ENCODE measurements around the gene PRDM2. TPM values are rescaled to one million over a fixed set of nuclear protein-coding genes. Genes with fewer than 3 reads are reported as not detected.

Gene PRDM2
- total and polyA plus RNA-seq, 8 donors = 9.3 to 26.4 (median 15.1) TPM

DNA sequence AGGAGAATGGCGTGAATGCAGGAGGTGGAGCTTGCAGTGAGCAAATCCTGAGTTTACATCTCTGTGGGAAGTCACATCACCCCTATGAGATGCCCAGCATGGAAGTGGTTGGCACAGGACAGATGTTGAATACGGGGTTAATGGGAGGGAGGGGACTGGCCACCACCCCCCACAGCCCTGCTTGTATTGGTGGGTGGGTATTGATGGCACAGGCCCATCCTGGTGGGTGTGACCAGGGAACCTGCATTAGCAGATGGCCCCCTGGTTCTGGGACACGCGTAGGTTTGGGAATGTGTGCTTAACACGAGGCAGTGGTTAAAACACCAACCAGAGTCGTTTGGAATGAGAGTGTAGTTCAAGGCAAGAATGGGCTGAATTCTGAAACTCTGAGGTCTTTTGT, 117.9 kb downstream of the PRDM2 start:
- Histone ChIP-seq H3K36me3 (no peaks in the 10 kb centered on the region), H3K4me1 (peaks cover 0 to 3% (median 0%) of the 10 kb centered on the region in 3 donors), H3K4me3 (no peak overlapping the region), H3K27me3 (no peaks in the 10 kb centered on the region), H3K27ac (no peak overlapping the region), H3K9me3 (no peaks in the 10 kb centered on the region)
- intact Hi-C loops (cut with DNase I) = no loop called here
- WGBS, 2 donors = 86 to 91% methylated on average over 6 of the region's 6 CpGs
- no peak for FAIRE-seq
- TF ChIP-seq, protein P1, sequence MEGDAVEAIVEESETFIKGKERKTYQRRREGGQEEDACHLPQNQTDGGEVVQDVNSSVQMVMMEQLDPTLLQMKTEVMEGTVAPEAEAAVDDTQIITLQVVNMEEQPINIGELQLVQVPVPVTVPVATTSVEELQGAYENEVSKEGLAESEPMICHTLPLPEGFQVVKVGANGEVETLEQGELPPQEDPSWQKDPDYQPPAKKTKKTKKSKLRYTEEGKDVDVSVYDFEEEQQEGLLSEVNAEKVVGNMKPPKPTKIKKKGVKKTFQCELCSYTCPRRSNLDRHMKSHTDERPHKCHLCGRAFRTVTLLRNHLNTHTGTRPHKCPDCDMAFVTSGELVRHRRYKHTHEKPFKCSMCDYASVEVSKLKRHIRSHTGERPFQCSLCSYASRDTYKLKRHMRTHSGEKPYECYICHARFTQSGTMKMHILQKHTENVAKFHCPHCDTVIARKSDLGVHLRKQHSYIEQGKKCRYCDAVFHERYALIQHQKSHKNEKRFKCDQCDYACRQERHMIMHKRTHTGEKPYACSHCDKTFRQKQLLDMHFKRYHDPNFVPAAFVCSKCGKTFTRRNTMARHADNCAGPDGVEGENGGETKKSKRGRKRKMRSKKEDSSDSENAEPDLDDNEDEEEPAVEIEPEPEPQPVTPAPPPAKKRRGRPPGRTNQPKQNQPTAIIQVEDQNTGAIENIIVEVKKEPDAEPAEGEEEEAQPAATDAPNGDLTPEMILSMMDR (IDR thresholded peaks at IDR 0.05) = no peak
- no peak for ATAC-seq
- DNase-seq = no peak

DNA sequence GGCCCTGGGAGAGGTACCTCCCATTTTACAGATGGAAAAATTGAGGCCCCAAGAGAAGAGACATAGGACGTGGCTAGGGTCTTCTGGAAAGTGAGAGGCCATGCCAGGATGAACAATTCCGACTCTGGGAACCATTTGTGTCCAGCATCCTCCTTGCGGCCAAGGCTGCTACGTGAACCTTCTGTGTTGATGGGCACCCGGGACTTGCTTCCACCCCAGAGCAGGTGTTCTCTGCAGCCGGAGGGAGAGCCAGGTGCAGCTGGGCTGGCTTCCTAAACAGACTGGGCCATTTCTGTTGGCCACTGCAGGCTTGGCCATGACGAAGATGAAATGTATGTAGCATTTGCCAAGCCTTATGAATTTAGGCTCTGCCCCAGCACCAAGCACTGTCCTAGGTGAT, 118.9 kb downstream of the PRDM2 start:
- TF ChIP-seq, protein P1 (IDR thresholded peaks at IDR 0.05) = no peak
- no peak overlapping the region for H3K4me3 ChIP-seq
- ATAC-seq (no peak), FAIRE-seq (no peak), DNase-seq (no peak)
- intact Hi-C loops (cut with DNase I) = no loop called here
- 93 to 95% methylated on average over 7 of the region's 7 CpGs for WGBS, 2 donors
- H3K9me3 ChIP-seq = no peaks in the 10 kb centered on the region
- no peaks in the 10 kb centered on the region for H3K4me1 ChIP-seq
- H3K36me3 ChIP-seq = no peaks in the 10 kb centered on the region
- H3K27me3 ChIP-seq = no peaks in the 10 kb centered on the region
- H3K27ac ChIP-seq = no peak overlapping the region

DNA sequence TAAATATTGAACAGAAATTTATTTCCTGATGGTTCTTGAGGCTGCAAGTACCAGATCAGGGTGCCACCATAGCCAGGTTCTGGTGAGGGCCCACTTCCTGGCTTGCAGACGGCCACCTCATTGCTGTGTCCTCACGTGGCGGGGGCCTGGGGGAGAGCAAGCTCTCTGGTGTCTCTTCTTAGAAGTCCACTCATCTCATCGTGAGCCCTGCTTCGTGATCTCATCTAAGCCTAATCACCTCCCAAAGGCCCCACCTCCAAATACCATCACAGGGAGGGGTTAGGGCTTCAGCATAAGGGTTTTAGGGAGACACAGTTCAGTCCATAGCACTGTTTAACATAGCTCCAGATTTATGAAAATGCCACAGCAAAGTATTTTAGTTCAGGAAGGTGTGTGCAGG, 119.7 kb downstream of the PRDM2 start:
- FAIRE-seq (no peak), ATAC-seq (no peak), DNase-seq (no peak)
- 75 to 85% methylated on average over 5 of the region's 5 CpGs for WGBS, 2 donors
- H3K4me3 ChIP-seq = no peak overlapping the region
- H3K4me1 ChIP-seq = no peaks in the 10 kb centered on the region
- H3K27me3 ChIP-seq = no peaks in the 10 kb centered on the region
- no peaks in the 10 kb centered on the region for H3K36me3 ChIP-seq
- TF ChIP-seq, protein P1 (IDR thresholded peaks at IDR 0.05) = no peak
- no peak overlapping the region for H3K27ac ChIP-seq
- intact Hi-C loops (cut with DNase I) = no loop called here
- no peaks in the 10 kb centered on the region for H3K9me3 ChIP-seq

DNA sequence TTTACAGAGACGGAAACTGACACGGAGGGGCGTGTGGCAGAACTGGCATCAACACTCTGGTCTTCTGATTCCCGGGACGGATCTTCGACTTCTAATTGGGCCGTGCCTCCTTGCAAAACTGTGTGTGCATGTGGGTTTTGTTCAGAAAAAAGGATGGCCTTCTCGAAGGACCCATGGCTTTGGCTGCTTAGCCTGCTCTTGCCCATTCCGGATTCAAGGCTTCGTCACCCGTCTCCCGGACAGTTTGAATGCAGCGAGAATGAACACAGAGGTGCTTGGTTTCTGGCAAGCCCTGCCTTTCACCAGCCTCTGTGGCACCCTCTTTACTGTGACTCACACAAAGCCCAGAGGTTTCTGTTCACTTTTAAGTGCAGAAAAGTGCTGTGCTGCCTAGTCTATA, 120.1 kb downstream of the PRDM2 start:
- 92 to 93% methylated on average over 13 of the region's 13 CpGs for WGBS, 2 donors
- TF ChIP-seq, protein P1 (IDR thresholded peaks at IDR 0.05) = no peak
- intact Hi-C loops (cut with DNase I) = no loop called here

DNA sequence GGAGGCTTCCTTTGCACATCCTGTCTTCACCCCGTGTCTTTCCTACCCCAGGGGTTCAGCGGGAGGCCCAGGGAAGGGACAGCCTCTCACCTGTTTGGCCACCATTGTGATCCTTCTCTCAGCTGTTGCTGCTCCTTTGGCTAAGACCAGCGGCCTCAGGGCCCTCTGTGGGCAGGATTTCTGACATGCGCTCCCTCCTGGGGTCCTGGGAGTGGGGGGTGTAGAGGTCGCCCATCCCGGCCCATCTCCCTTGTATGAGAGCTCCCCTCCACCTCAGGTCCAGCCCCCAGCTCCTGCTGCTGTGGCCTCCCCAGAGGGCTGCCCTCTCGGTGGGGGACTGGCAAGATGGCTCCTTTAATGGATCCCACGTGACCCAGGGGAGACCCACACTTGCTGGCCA, 120.5 kb downstream of the PRDM2 start:
- Histone ChIP-seq H3K36me3 (no peaks in the 10 kb centered on the region), H3K4me3 (no peak overlapping the region), H3K27ac (no peak overlapping the region), H3K4me1 (no peaks in the 10 kb centered on the region), H3K27me3 (no peaks in the 10 kb centered on the region), H3K9me3 (no peaks in the 10 kb centered on the region)
- no peak for FAIRE-seq
- 92% methylated on average over 8 of the region's 8 CpGs for WGBS, 2 donors
- no peak for DNase-seq
- TF ChIP-seq, protein P1 (IDR thresholded peaks at IDR 0.05) = no peak
- ATAC-seq = no peak
- intact Hi-C loops (cut with DNase I) = no loop called here

More for the DNA sequence above, 120.1 kb downstream of the PRDM2 start:
- no peaks in the 10 kb centered on the region for H3K36me3 ChIP-seq
- DNase-seq (no peak), ATAC-seq (no peak), FAIRE-seq (no peak)
- no peaks in the 10 kb centered on the region for H3K27me3 ChIP-seq
- H3K27ac ChIP-seq = no peak overlapping the region
- H3K9me3 ChIP-seq = no peaks in the 10 kb centered on the region
- no peak overlapping the region for H3K4me3 ChIP-seq
- H3K4me1 ChIP-seq = no peaks in the 10 kb centered on the region
